ENCODE measurements around the gene RAP1GDS1.
"Not testable (repeated sequence)": the region's sequence is repeated elsewhere in the genome, so short reads cannot be mapped to it uniquely, and the experiment has no call there.

Gene RAP1GDS1

DNA sequence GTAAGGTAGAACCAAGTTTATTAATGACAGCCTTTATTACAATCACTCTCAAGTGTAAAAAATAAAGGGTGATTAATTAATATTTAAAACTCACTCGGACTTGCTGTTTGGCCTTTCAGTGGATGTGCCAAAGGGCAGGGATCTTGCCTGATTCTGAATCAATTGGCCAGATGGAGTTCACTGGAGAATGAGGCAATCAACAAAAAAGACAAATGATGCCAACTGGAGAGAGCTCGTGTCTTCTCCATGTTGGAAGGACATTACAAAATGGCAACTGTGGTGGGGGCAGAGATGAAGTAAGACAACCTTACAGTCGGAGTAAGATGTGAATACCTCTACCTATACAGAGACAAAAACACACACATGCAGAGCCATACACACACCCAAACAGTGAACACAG, 209.2 kb downstream of the RAP1GDS1 start:
- TF ChIP-seq, protein P1, sequence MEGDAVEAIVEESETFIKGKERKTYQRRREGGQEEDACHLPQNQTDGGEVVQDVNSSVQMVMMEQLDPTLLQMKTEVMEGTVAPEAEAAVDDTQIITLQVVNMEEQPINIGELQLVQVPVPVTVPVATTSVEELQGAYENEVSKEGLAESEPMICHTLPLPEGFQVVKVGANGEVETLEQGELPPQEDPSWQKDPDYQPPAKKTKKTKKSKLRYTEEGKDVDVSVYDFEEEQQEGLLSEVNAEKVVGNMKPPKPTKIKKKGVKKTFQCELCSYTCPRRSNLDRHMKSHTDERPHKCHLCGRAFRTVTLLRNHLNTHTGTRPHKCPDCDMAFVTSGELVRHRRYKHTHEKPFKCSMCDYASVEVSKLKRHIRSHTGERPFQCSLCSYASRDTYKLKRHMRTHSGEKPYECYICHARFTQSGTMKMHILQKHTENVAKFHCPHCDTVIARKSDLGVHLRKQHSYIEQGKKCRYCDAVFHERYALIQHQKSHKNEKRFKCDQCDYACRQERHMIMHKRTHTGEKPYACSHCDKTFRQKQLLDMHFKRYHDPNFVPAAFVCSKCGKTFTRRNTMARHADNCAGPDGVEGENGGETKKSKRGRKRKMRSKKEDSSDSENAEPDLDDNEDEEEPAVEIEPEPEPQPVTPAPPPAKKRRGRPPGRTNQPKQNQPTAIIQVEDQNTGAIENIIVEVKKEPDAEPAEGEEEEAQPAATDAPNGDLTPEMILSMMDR (IDR thresholded peaks at IDR 0.05; ENCODE audit: low read depth, low read length) = no peak
- no peak overlapping the region for H3K4me3 ChIP-seq (ENCODE audit: low read depth, low read length)

GRCh38 chr4:98470831-98471230, 209.6 kb downstream of the RAP1GDS1 start:
- TF ChIP-seq, protein P1 (IDR thresholded peaks at IDR 0.05; ENCODE audit: low read depth, low read length) = no peak
- no peak overlapping the region for H3K4me3 ChIP-seq (ENCODE audit: low read depth, low read length)

DNA sequence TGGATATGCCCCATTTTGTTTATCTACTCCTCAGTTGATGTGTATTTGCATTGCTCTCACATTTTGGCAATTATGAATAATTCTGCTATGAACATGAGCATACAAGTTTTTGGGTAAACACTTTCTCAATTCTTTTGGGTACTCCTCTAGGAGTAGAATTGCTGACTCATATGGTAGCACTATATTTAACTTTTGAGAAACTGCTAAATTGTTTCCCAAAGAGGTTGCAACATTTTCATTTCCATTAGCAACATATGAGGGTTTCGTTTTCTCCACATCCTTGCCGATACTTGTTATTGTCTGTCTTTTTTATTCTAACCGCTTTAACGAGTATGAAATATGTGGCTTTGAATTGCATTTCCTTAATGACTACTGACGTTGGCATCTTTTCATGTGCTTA, 211.9 kb downstream of the RAP1GDS1 start:
- H3K4me3 ChIP-seq (ENCODE audit: low read depth, low read length) = no peak overlapping the region
- TF ChIP-seq, protein P1 (IDR thresholded peaks at IDR 0.05; ENCODE audit: low read depth, low read length) = no peak

- TF ChIP-seq, protein P1 (IDR thresholded peaks at IDR 0.05; ENCODE audit: low read depth, low read length) = no peak
- H3K4me3 ChIP-seq (ENCODE audit: low read depth, low read length) = no peak overlapping the region
These were observed 213.2 kb downstream of the RAP1GDS1 start for GRCh38 chr4:98474408-98474844.

DNA sequence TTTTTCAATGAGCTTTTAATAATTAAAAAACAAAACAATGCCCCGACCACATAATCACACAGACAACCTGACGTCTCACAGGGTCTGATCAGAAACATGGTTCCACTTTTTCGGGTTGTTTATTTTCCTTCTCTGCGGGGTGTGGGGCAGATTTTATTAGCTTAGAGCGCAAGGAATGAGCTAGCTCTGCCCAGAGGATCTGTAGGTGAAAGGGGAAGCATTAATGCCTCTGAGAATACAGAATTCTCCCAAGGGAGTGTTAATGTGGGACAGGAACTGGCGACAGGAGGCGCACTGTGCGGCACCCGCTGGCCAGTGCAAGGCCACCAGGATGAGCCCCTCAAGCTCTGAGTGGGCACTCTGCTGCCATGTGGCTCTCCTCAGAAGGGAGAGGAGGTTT, 215.7 kb downstream of the RAP1GDS1 start:
- TF ChIP-seq, protein P1 (IDR thresholded peaks at IDR 0.05; ENCODE audit: low read depth, low read length) = no peak
- no peak overlapping the region for H3K4me3 ChIP-seq (ENCODE audit: low read depth, low read length)

DNA sequence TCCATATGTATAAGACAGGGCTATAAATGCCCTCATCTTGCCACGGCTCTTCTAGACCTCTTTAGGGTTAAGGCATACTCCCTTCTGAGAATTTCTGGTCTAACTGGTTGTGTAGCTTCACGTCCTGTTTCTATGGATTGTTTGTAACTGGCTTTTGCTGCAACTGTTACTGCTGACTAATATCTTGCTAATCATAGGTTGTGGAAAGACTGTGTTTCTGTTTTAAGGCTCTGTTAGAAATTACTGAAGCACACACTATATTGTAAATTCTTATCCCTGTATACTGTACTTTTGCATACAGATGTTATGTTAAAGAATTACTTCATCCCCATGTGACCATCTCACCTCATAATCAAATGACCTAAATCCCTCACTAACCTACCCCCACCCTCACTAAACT, 218.4 kb downstream of the RAP1GDS1 start:
- H3K4me3 ChIP-seq (ENCODE audit: low read depth, low read length) = not testable (repeated sequence)

DNA sequence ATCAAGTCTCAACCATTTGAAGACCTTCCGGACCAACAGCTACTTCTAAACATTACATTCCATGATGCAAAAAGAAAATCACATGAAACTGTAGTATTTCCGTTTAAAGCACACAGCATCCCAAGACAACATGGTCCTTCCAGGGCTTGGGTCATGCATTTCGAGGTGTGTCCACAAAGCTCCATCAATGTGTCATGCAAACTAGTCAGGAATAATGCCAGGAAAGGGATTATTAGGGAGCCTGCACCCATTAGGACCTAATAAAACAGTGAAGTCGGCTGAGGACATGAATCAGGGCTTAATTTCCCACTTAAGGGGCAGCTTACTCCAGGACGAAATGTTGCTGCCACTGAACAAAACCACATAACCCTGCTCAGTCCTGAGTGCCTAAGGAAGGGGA, 219.4 kb downstream of the RAP1GDS1 start:
- TF ChIP-seq, protein P1 (IDR thresholded peaks at IDR 0.05; ENCODE audit: low read depth, low read length) = no peak
- no peak overlapping the region for H3K4me3 ChIP-seq (ENCODE audit: low read depth, low read length)

DNA sequence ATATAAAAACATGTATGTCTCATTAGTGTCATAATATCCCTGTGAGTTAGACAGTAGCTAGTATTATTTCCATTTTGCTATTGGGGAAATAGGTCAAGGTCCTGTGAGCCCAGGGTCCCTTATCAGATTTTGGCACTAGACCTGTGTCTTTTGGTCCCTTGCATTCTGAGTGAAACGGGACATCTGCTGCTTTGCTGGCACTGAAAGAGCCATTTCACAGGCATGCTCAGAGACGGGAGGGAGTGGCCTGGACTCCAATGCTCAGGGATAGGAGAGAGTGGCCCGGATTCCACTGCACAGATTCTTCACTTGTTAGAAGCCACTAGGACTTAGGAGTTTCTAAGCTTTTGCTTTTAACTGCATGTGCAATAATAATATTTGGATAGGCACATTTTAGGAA, 220.0 kb downstream of the RAP1GDS1 start:
- TF ChIP-seq, protein P1 (IDR thresholded peaks at IDR 0.05; ENCODE audit: low read depth, low read length) = no peak
- H3K4me3 ChIP-seq (ENCODE audit: low read depth, low read length) = no peak overlapping the region

All from WI38 (cell line).